GM12878 (cell line): ENCODE measurements around the gene MTCH2. TPM values are rescaled to one million over a fixed set of nuclear protein-coding genes. Genes with fewer than 3 reads are reported as not detected.

Source experiments
- ATAC-seq: fragments of 200-7000 bp; cut with Tn5 transposase; 3 replicates; pipeline ENCODE4 v1.9.1; 2020; ENCODE audit warnings: mild to moderate bottlenecking, moderate library complexity
- BruUV-seq: library from RNA; stranded (reverse); fragments of 400-500 nt; replicated peaks from 2 replicates; lab custom pipeline; 2021; lab: Mats Ljungman, UMichigan
- CTCF ChIA-PET: fragments of 300-600 bp; sonication (Branson Sonifier 250); formaldehyde crosslinking; extraction: SDS; loops from one replicate; lab custom pipeline; 2021; ENCODE audit warnings: inconsistent platforms; lab: Yijun Ruan, JAX
- POLR2A ChIA-PET: fragments of 350-600 bp; formaldehyde crosslinking; extraction: SDS; loops from one replicate; lab custom pipeline; 2021; ENCODE audit warnings: inconsistent platforms; lab: Charles Lee
- RAD21 ChIA-PET: fragments of 300-600 bp; sonication (Branson Sonifier 250); formaldehyde crosslinking; loops from one replicate; lab custom pipeline; 2023; ENCODE audit warnings: antibody characterized with exemption; ENCODE audit not compliant: unreplicated experiment; lab: Charles Lee
- SMC1A ChIA-PET: fragments of 300-600 bp; sonication (Branson Sonifier 250); formaldehyde crosslinking; loops from one replicate; lab custom pipeline; 2023; ENCODE audit not compliant: unreplicated experiment, uncharacterized antibody; lab: Charles Lee
- DNase-seq: peaks from one replicate; pipeline ENCODE4 v3.0.0-alpha.2; 2011; ENCODE audit warnings: low read depth, low spot score
- FAIRE-seq: peaks from 3 replicates; lab custom pipeline; 2011; peaks lifted over from hg19 to GRCh38; lab: Jason Lieb, UNC
- H2AFZ ChIP-seq: 2 replicates; pipeline ENCODE4 v1.6.0; 2011; ENCODE audit warnings: low read depth, low read length, control low read depth; ENCODE audit not compliant: control insufficient read depth
- H3K27ac ChIP-seq: 2 replicates; pipeline ENCODE4 v1.5.1; 2011; ENCODE audit warnings: control low read depth; ENCODE audit not compliant: control insufficient read depth, insufficient read depth
- H3K27me3 ChIP-seq, 2 experiments: replicated peaks in 1 of 2; 2 replicates each; pipeline versions ENCODE4 v1.6.0 to v1.6.1; 2011; ENCODE audit warnings: low read length in 1 of 2; ENCODE audit not compliant: control insufficient read depth in 2 of 2, insufficient read depth in 2 of 2
- H3K36me3 ChIP-seq, 2 experiments: 2 replicates each; pipeline ENCODE4 v1.5.1; 2011; ENCODE audit warnings: low read length in 1 of 2; ENCODE audit not compliant: control insufficient read depth in 2 of 2, insufficient read depth in 2 of 2
- H3K4me1 ChIP-seq: 2 replicates; pipeline ENCODE4 v1.6.1; 2011; ENCODE audit warnings: mild to moderate bottlenecking, low read length, moderate library complexity, mixed read lengths; ENCODE audit not compliant: control insufficient read depth, insufficient read depth
- H3K4me2 ChIP-seq: 2 replicates; pipeline ENCODE4 v1.6.0; 2011; ENCODE audit warnings: control low read depth; ENCODE audit not compliant: control insufficient read depth, insufficient read depth
- H3K4me3 ChIP-seq: fragments of 200-600 bp; sonication (generic); 2 replicates; pipeline ENCODE4 v1.5.1; 2016
- H3K79me2 ChIP-seq: 2 replicates; pipeline ENCODE4 v1.6.0; 2011; ENCODE audit warnings: low read length; ENCODE audit not compliant: control insufficient read depth, insufficient read depth
- H3K9ac ChIP-seq: 2 replicates; pipeline ENCODE4 v1.8.0; 2011; ENCODE audit warnings: low read length, control low read depth, mixed read lengths; ENCODE audit not compliant: control insufficient read depth, insufficient read depth
- H3K9me3 ChIP-seq: replicated peaks from 3 replicates; pipeline ENCODE4 v1.5.1; 2011; ENCODE audit warnings: mild to moderate bottlenecking, low read length; ENCODE audit not compliant: control insufficient read depth, insufficient read depth
- H4K20me1 ChIP-seq: 2 replicates; pipeline ENCODE4 v1.6.0; 2011; ENCODE audit not compliant: control insufficient read depth, insufficient read depth
- ASH2L ChIP-seq: fragments of 300-600, 200-600 bp; sonication (generic); IDR thresholded peaks from 2 replicates; pipeline ENCODE4 v1.6.1; 2017; ENCODE audit warnings: low read depth, mild to moderate bottlenecking, borderline replicate concordance
- E2F4 ChIP-seq: IDR thresholded peaks from 2 replicates; pipeline ENCODE4 v1.6.1; 2012; ENCODE audit warnings: low read depth, low read length, improper control_type of control experiment
- WGBS: methylation state at CpG from one replicate; pipeline ENCODE4 v1.1.6; 2016; ENCODE audit warnings: low lambda C conversion rate; ENCODE audit not compliant: insufficient replicate concordance, insufficient coverage; ENCODE audit errors: missing lambda C conversion rate; 5-methylcytosine and 5-hydroxymethylcytosine counted together
- in situ Hi-C: fragments of 300-500 bp; cut with MboI; formaldehyde crosslinking; loops from 9 replicates; pipeline ENCODE4 v1.14.3; 2018; ENCODE audit warnings: mixed read lengths
- intact Hi-C: fragments of 100-400 bp; cut with micrococcal nuclease; formaldehyde crosslinking; loops from one replicate; pipeline ENCODE4 v1.14.2; 2022; ENCODE audit not compliant: unreplicated experiment
- polyA plus RNA-seq, 11 experiments: library from polyadenylated mRNA; depleted of rRNA in 4 of 11; unstranded in 6 of 11; stranded (reverse) in 5 of 11; fragments of >200 nt; fragmentation: Nextera tagmentation in 4 of 11; fragmentation: Illumina TruSeq in 1 of 11; extraction: Ambion mirVana in 4 of 11; extraction: Trizol in 1 of 11; gene quantifications; 1 replicate in 1 of 11; 2 replicates in 10 of 11; pipeline versions ENCODE4 v1.2.1 to v1.2.3, GENCODE V29; 2011 to 2016; ENCODE audit warnings: inconsistent platforms in 2 of 11, missing spikeins in 2 of 11, low read depth in 1 of 11
- small RNA-seq: library from RNA; depleted of rRNA; stranded (forward); fragments of <200 nt; gene quantifications from one replicate; pipeline ENCODE3, GENCODE V24; 2014
- total RNA-seq, 4 experiments: library from RNA; depleted of rRNA in 3 of 4; stranded (reverse); fragments of >200 nt in 3 of 4; fragmentation: Illumina TruSeq in 1 of 4; extraction: Trizol in 1 of 4; gene quantifications; 2 replicates each; pipeline versions ENCODE4 v1.2.1 to v1.2.3, GENCODE V29; 2013 to 2021

Gene MTCH2
- total and polyA plus RNA-seq, 10 of the 15 experiments (the other 5 are each of a cell fraction or from before 2014, with no cell fraction given), result 72.4 to 341 (median 144) TPM

GRCh38 chr11:47569646-47570045 lies 72.7 kb downstream of the MTCH2 start:
- WGBS, result 98% methylated on average over 7 of the region's 7 CpGs
- peaks cover 29% of the 10 kb centered on the region for H3K79me2 ChIP-seq
- CTCF ChIA-PET, result interaction anchor here (0.6 kb wide), 1 partner anchor 262 kb away, joined by 4 read pairs; no protein-coding TSS in a partner anchor

More at GRCh38 chr11:47569646-47570045, 72.7 kb downstream of the MTCH2 start:
- RAD21 ChIA-PET, result interaction anchor here (0.7 kb wide), 1 partner anchor 103 kb away, joined by 3 read pairs; no protein-coding TSS in a partner anchor
- no peak overlapping the region for H2AFZ ChIP-seq
- no peak for TF ChIP-seq E2F4
- no peak for TF ChIP-seq ASH2L
- no peak for DNase-seq
- H3K4me1 ChIP-seq, result no peaks in the 10 kb centered on the region
- FAIRE-seq, result no peak
- SMC1A ChIA-PET, result interaction anchor here (0.9 kb wide), 1 partner anchor 11 kb away, joined by 3 read pairs; no protein-coding TSS in a partner anchor
- H3K36me3 ChIP-seq, result peaks cover 10 to 32% of the 10 kb centered on the region in 2 experiments
- BruUV-seq, result no TSS peak
- H3K27ac ChIP-seq, result no peak overlapping the region
- no peak overlapping the region for H3K4me2 ChIP-seq
- intact Hi-C loops, result no loop called here
- H3K27me3 ChIP-seq, result no peaks in the 10 kb centered on the region
- ATAC-seq, result no peak
- H4K20me1 ChIP-seq, result 0 out of 2 replicates have a peak, but pooled peaks cover 3% of the 10 kb centered on the region
- H3K9ac ChIP-seq, result no peak overlapping the region
- no peaks in the 10 kb centered on the region for H3K9me3 ChIP-seq
- in situ Hi-C loops, result no loop called here
- H3K4me3 ChIP-seq, result no peak overlapping the region
- POLR2A ChIA-PET, result interaction anchor here (2.4 kb wide), 1 partner anchor 10 kb away, joined by 7 read pairs; no protein-coding TSS in a partner anchor

Small RNA genes lying within 50 kb of the gene (small RNA-seq; reads per million reads assigned to genes)
- gene RNU5E-10P, result not detected

Other genes starting within 250 kb of the MTCH2 start
Only the 7 nearest of the 12 such genes appear.
- 78.6 and 82.0 TPM in 2 replicates for gene CELF1, start 89.4 kb downstream of the MTCH2 start, total RNA-seq (2014; rRNA removed)
- gene CELF1, start 89.4 kb downstream of the MTCH2 start, total RNA-seq (2014; rRNA removed; fragmentation: Illumina TruSeq; extraction: Trizol), result 64.2 and 64.9 TPM in 2 replicates
- gene CELF1, start 89.4 kb downstream of the MTCH2 start, total RNA-seq (2021), result 106 and 108 TPM in 2 replicates
- 128 and 130 TPM in 2 replicates for gene CELF1, start 89.4 kb downstream of the MTCH2 start, polyA plus RNA-seq (2011; rRNA removed)
- gene CELF1, start 89.4 kb downstream of the MTCH2 start, polyA plus RNA-seq (2014; fragmentation: Illumina TruSeq; extraction: Trizol), result 73.1 and 77.8 TPM in 2 replicates
- gene CELF1, start 89.4 kb downstream of the MTCH2 start, polyA plus RNA-seq (2014; fragmentation: Nextera tagmentation; extraction: Ambion mirVana), result 10 to 100 TPM; 35.3 to 41.5 TPM
- 83.8 and 92.9 TPM in 2 replicates for gene CELF1, start 89.4 kb downstream of the MTCH2 start, polyA plus RNA-seq (2014; rRNA removed)
- 100 to 1,000 TPM; 108 to 109 TPM for gene CELF1, start 89.4 kb downstream of the MTCH2 start, polyA plus RNA-seq (2016; fragmentation: Nextera tagmentation; extraction: Ambion mirVana)
- 98.7 and 99.7 TPM in 2 replicates for gene PTPMT1, start 77.0 kb downstream of the MTCH2 start, total RNA-seq (2014; rRNA removed)
- 41.2 and 44.2 TPM in 2 replicates for gene PTPMT1, start 77.0 kb downstream of the MTCH2 start, total RNA-seq (2014; rRNA removed; fragmentation: Illumina TruSeq; extraction: Trizol)
- gene PTPMT1, start 77.0 kb downstream of the MTCH2 start, total RNA-seq (2021), result 59.1 and 59.7 TPM in 2 replicates
- 45.5 and 50.3 TPM in 2 replicates for gene PTPMT1, start 77.0 kb downstream of the MTCH2 start, polyA plus RNA-seq (2011; rRNA removed)
- gene PTPMT1, start 77.0 kb downstream of the MTCH2 start, polyA plus RNA-seq (2014; fragmentation: Illumina TruSeq; extraction: Trizol), result 57.2 and 59.2 TPM in 2 replicates
- gene PTPMT1, start 77.0 kb downstream of the MTCH2 start, polyA plus RNA-seq (2014; fragmentation: Nextera tagmentation; extraction: Ambion mirVana), result 10 to 100 TPM; 12.0 to 26.1 TPM
- gene PTPMT1, start 77.0 kb downstream of the MTCH2 start, polyA plus RNA-seq (2014; rRNA removed), result 106 and 112 TPM in 2 replicates
- 100 to 1,000 TPM; 108 to 116 TPM for gene PTPMT1, start 77.0 kb downstream of the MTCH2 start, polyA plus RNA-seq (2016; fragmentation: Nextera tagmentation; extraction: Ambion mirVana)
- 26.0 and 26.3 TPM in 2 replicates for gene KBTBD4, start 63.6 kb downstream of the MTCH2 start, total RNA-seq (2014; rRNA removed)
- 19.5 and 21.8 TPM in 2 replicates for gene KBTBD4, start 63.6 kb downstream of the MTCH2 start, total RNA-seq (2014; rRNA removed; fragmentation: Illumina TruSeq; extraction: Trizol)
- gene KBTBD4, start 63.6 kb downstream of the MTCH2 start, total RNA-seq (2021), result 20.0 and 20.6 TPM in 2 replicates
- 28.0 and 29.9 TPM in 2 replicates for gene KBTBD4, start 63.6 kb downstream of the MTCH2 start, polyA plus RNA-seq (2011; rRNA removed)
- gene KBTBD4, start 63.6 kb downstream of the MTCH2 start, polyA plus RNA-seq (2014; fragmentation: Illumina TruSeq; extraction: Trizol), result 21.3 and 21.8 TPM in 2 replicates
- gene KBTBD4, start 63.6 kb downstream of the MTCH2 start, polyA plus RNA-seq (2014; fragmentation: Nextera tagmentation; extraction: Ambion mirVana), result 10 to 100 TPM; 25.4 to 46.4 TPM
- 15.6 and 18.4 TPM in 2 replicates for gene KBTBD4, start 63.6 kb downstream of the MTCH2 start, polyA plus RNA-seq (2014; rRNA removed)
- gene KBTBD4, start 63.6 kb downstream of the MTCH2 start, polyA plus RNA-seq (2016; fragmentation: Nextera tagmentation; extraction: Ambion mirVana), result 10 to 100 TPM; 31.4 to 32.5 TPM
- 107 and 113 TPM in 2 replicates for gene NDUFS3, start 63.5 kb downstream of the MTCH2 start, total RNA-seq (2014; rRNA removed)
- 95.5 and 96.3 TPM in 2 replicates for gene NDUFS3, start 63.5 kb downstream of the MTCH2 start, total RNA-seq (2014; rRNA removed; fragmentation: Illumina TruSeq; extraction: Trizol)
- 133 and 137 TPM in 2 replicates for gene NDUFS3, start 63.5 kb downstream of the MTCH2 start, total RNA-seq (2021)
- 208 and 217 TPM in 2 replicates for gene NDUFS3, start 63.5 kb downstream of the MTCH2 start, polyA plus RNA-seq (2011; rRNA removed)
- gene NDUFS3, start 63.5 kb downstream of the MTCH2 start, polyA plus RNA-seq (2014; fragmentation: Illumina TruSeq; extraction: Trizol), result 99.6 and 111 TPM in 2 replicates
- 100 to 1,000 TPM in 1 of 2 experiments, 10 to 100 TPM in 1; 22.3 to 101 TPM for gene NDUFS3, start 63.5 kb downstream of the MTCH2 start, polyA plus RNA-seq (2014; fragmentation: Nextera tagmentation; extraction: Ambion mirVana)
- 166 and 179 TPM in 2 replicates for gene NDUFS3, start 63.5 kb downstream of the MTCH2 start, polyA plus RNA-seq (2014; rRNA removed)
- gene NDUFS3, start 63.5 kb downstream of the MTCH2 start, polyA plus RNA-seq (2016; fragmentation: Nextera tagmentation; extraction: Ambion mirVana), result 100 to 1,000 TPM; 176 to 186 TPM
- gene FAM180B, start 55.9 kb downstream of the MTCH2 start, total RNA-seq (2014; rRNA removed), result 0.22 and 0.34 TPM in 2 replicates
- gene FAM180B, start 55.9 kb downstream of the MTCH2 start, total RNA-seq (2014; rRNA removed; fragmentation: Illumina TruSeq; extraction: Trizol), result not detected in 2 replicates
- gene FAM180B, start 55.9 kb downstream of the MTCH2 start, total RNA-seq (2021), result not detected in 2 replicates
- gene FAM180B, start 55.9 kb downstream of the MTCH2 start, polyA plus RNA-seq (2011; rRNA removed), result not detected in 2 replicates
- 0.04 TPM in 1 of 2 replicates, not detected in the other for gene FAM180B, start 55.9 kb downstream of the MTCH2 start, polyA plus RNA-seq (2014; fragmentation: Illumina TruSeq; extraction: Trizol)
- gene FAM180B, start 55.9 kb downstream of the MTCH2 start, polyA plus RNA-seq (2014; fragmentation: Nextera tagmentation; extraction: Ambion mirVana), result not detected
- 0.14 TPM in 1 of 2 replicates, not detected in the other for gene FAM180B, start 55.9 kb downstream of the MTCH2 start, polyA plus RNA-seq (2014; rRNA removed)
- not detected for gene FAM180B, start 55.9 kb downstream of the MTCH2 start, polyA plus RNA-seq (2016; fragmentation: Nextera tagmentation; extraction: Ambion mirVana)
- 0.05 and 0.06 TPM in 2 replicates for gene C1QTNF4, start 48.1 kb downstream of the MTCH2 start, total RNA-seq (2014; rRNA removed)
- gene C1QTNF4, start 48.1 kb downstream of the MTCH2 start, total RNA-seq (2014; rRNA removed; fragmentation: Illumina TruSeq; extraction: Trizol), result not detected in 2 replicates
- not detected in 2 replicates for gene C1QTNF4, start 48.1 kb downstream of the MTCH2 start, total RNA-seq (2021)
- gene C1QTNF4, start 48.1 kb downstream of the MTCH2 start, polyA plus RNA-seq (2011; rRNA removed), result not detected in 2 replicates
- gene C1QTNF4, start 48.1 kb downstream of the MTCH2 start, polyA plus RNA-seq (2014; fragmentation: Illumina TruSeq; extraction: Trizol), result not detected in 2 replicates
- gene C1QTNF4, start 48.1 kb downstream of the MTCH2 start, polyA plus RNA-seq (2014; fragmentation: Nextera tagmentation; extraction: Ambion mirVana), result not detected
- gene C1QTNF4, start 48.1 kb downstream of the MTCH2 start, polyA plus RNA-seq (2014; rRNA removed), result not detected in 2 replicates
- not detected for gene C1QTNF4, start 48.1 kb downstream of the MTCH2 start, polyA plus RNA-seq (2016; fragmentation: Nextera tagmentation; extraction: Ambion mirVana)
- gene AGBL2, start 72.8 kb upstream of the MTCH2 start, total RNA-seq (2014; rRNA removed), result 7.0 and 7.5 TPM in 2 replicates
- gene AGBL2, start 72.8 kb upstream of the MTCH2 start, total RNA-seq (2014; rRNA removed; fragmentation: Illumina TruSeq; extraction: Trizol), result 1.8 and 1.9 TPM in 2 replicates
- gene AGBL2, start 72.8 kb upstream of the MTCH2 start, total RNA-seq (2021), result 3.7 and 4.0 TPM in 2 replicates
- 12.2 and 14.4 TPM in 2 replicates for gene AGBL2, start 72.8 kb upstream of the MTCH2 start, polyA plus RNA-seq (2011; rRNA removed)
- gene AGBL2, start 72.8 kb upstream of the MTCH2 start, polyA plus RNA-seq (2014; fragmentation: Illumina TruSeq; extraction: Trizol), result 1.2 and 2.1 TPM in 2 replicates
- 1 to 10 TPM in 1 of 2 experiments, under 1 TPM in 1; 0.93 to 1.6 TPM for gene AGBL2, start 72.8 kb upstream of the MTCH2 start, polyA plus RNA-seq (2014; fragmentation: Nextera tagmentation; extraction: Ambion mirVana)
- 8.0 and 8.4 TPM in 2 replicates for gene AGBL2, start 72.8 kb upstream of the MTCH2 start, polyA plus RNA-seq (2014; rRNA removed)
- gene AGBL2, start 72.8 kb upstream of the MTCH2 start, polyA plus RNA-seq (2016; fragmentation: Nextera tagmentation; extraction: Ambion mirVana), result 1 to 10 TPM; 2.3 to 3.5 TPM